Fibroblast of the aortic adventitia (primary cell): ENCODE results near the gene HSF4. TPM values are rescaled to one million over a fixed set of nuclear protein-coding genes. Genes with fewer than 3 reads are reported as not detected.

Experiments used
- DNase-seq: peaks from one replicate; pipeline ENCODE4 v3.0.0-alpha.2; 2010; ENCODE audit warnings: low read depth
- H3K4me3 ChIP-seq: 2 replicates; pipeline ENCODE4 v1.5.1; 2011; ENCODE audit warnings: low read depth, mild to moderate bottlenecking, control low read depth, low read length, moderate library complexity
- CTCF ChIP-seq: IDR thresholded peaks from 2 replicates; pipeline ENCODE4 v1.5.1; 2011; ENCODE audit warnings: mild to moderate bottlenecking, low read length, control low read depth, inconsistent platforms; ENCODE audit not compliant: insufficient read depth
- total RNA-seq: library from RNA; depleted of rRNA; stranded (reverse); fragments of >200 nt; gene quantifications from 2 replicates; pipeline ENCODE4 v1.2.3, GENCODE V29; 2012; ENCODE audit warnings: low replicate concordance

HSF4 gene
- total RNA-seq, 1 donor, result 6.4 TPM

- H3K4me3 ChIP-seq, result peak overlapping the region; percentile 55
- peak; percentile 72 for DNase-seq
- peak; percentile 14 for TF ChIP-seq CTCF
These were observed 9.5 kb downstream of the HSF4 start for GRCh38 chr16:67173808-67174705.

GRCh38 chr16:67174706-67175231 is 10.2 kb downstream of the HSF4 start:
- peak overlapping the region; percentile 55 for H3K4me3 ChIP-seq
- no peak for DNase-seq
- no peak for TF ChIP-seq CTCF

GRCh38 chr16:67176662-67177061 is 12.1 kb downstream of the HSF4 start:
- no peak for TF ChIP-seq CTCF
- no peak overlapping the region for H3K4me3 ChIP-seq
- DNase-seq, result no peak

- peak overlapping the region; percentile 40 for H3K4me3 ChIP-seq
- no peak for DNase-seq
- TF ChIP-seq CTCF, result peak; percentile 26
These were observed 13.5 kb downstream of the HSF4 start for GRCh38 chr16:67177743-67178699.

- no peak overlapping the region for H3K4me3 ChIP-seq
- DNase-seq, result no peak
- no peak for TF ChIP-seq CTCF
These were observed 15.0 kb downstream of the HSF4 start for GRCh38 chr16:67179421-67180080.

- DNase-seq, result no peak
- TF ChIP-seq CTCF, result no peak
- no peak overlapping the region for H3K4me3 ChIP-seq
These were observed 15.6 kb downstream of the HSF4 start for GRCh38 chr16:67180166-67180565.
